Measurements from ENCODE around the gene ARMC10.
"Not testable (repeated sequence)": the region's sequence is repeated elsewhere in the genome, so short reads cannot be mapped to it uniquely, and the experiment has no call there.

ARMC10 gene

DNA sequence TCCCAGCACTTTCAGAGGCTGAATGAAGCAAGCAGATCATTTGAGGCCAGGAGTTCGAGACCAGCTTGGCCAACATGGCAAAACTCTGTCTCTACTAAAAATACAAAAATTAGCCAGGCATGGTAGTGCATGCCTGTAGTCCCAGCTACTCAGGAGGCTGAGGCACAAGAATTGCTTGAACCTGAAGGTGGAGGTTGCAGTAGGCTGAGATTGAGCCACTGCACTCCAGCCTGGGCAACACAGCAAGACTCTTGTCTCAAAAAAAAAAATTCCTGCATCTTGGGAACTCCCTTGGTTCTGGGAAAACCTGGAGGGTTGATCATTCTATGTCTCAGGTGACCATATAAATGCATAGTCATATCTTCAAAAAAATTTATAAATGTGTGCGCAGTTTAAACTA is 69.8 kb downstream of the ARMC10 start:
- Mint-ChIP-seq H3K36me3 (ENCODE audit: low read depth) (peaks cover 13% of the 10 kb centered on the region), H3K4me1 (ENCODE audit: low read depth) (peaks cover 29% of the 10 kb centered on the region)
- DNase-seq (ENCODE audit: low spot score); H3K27ac Mint-ChIP-seq; H3K9me3 Mint-ChIP-seq; H3K4me3 Mint-ChIP-seq; H3K27me3 Mint-ChIP-seq (ENCODE audit: low read depth): not testable (repeated sequence)

DNA sequence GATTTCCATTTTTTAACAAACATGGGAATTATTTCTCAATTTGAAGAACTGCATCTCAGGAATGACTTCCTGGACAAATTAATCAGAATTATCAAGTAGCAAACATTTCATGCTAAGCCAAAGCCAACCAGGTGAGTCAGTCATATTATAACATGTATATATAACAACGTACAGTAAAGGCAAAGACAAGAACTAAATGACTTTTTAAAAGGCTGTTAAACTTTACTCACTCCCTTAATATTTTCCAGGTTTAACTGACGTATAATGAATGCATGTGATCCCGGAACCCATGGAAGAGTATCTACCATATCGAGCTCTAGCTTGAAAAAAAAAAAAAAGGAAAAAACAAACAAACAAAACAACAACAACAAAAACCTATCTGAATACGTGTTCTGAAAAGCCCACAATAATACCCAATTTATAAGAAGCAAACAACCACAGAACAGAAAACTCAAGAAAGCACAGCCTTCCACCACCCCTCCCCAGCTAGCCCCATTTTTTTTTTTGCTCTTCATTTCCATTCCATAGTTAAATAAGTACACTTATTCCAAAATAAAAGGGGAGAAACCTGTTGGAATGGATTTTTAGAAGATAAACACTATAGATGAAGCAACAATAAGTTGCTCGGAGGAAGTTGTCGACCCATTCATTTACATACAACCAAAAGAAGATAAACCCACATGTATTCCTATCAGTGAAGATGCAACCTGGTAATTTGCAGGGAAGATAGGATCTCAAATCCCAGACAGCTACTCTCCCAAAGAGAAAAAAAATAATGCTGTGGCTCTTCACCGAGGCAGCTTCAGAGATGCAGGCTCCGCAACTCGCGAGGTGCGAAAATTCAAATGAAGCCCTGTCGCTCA is 73.4 kb downstream of the ARMC10 start:
- Mint-ChIP-seq H3K4me3 (peak overlapping the region; percentile 96), H3K9me3 (peaks cover 7% of the 10 kb centered on the region), H3K27me3 (ENCODE audit: low read depth) (no peaks in the 10 kb centered on the region), H3K4me1 (ENCODE audit: low read depth) (peaks cover 30% of the 10 kb centered on the region), H3K27ac (peak overlapping the region; percentile 96), H3K36me3 (ENCODE audit: low read depth) (peaks cover 7% of the 10 kb centered on the region)
- no peak for DNase-seq (ENCODE audit: low spot score)
